Measurements from ENCODE around the gene HK1. TPM values are rescaled to one million over a fixed set of nuclear protein-coding genes. Genes with fewer than 3 reads are reported as not detected.

The HK1 gene
- total and polyA plus RNA-seq, 2 of the 13 experiments (the other 11 are each of a cell fraction or from before 2014, with no cell fraction given): 0.29 to 1.5 TPM

- TF ChIP-seq KIAA2018 (CRISPR knock-in tag; IDR thresholded peaks at IDR 0.05; ENCODE audit: borderline replicate concordance) (no peak), SRF (IDR thresholded peaks at IDR 0.05; ENCODE audit: low read depth, low read length) (peak; percentile 33; the same call in 1 of the 2 replicates), SALL1 (CRISPR knock-in tag; IDR thresholded peaks at IDR 0.05) (peak; percentile 18; the same call in 1 of the 2 replicates), CREM (IDR thresholded peaks at IDR 0.05) (no peak), CREM (CRISPR knock-in tag; IDR thresholded peaks at IDR 0.05) (no peak), ZKSCAN8 (CRISPR knock-in tag; IDR thresholded peaks at IDR 0.05; ENCODE audit: borderline replicate concordance) (no peak), HES4 (CRISPR knock-in tag; IDR thresholded peaks at IDR 0.05; ENCODE audit: borderline replicate concordance) (0 out of 2 replicates have a peak, but pooled peaks have one; percentile 28), POGK (CRISPR knock-in tag; conservative IDR thresholded peaks at IDR 0.05) (0 out of 2 replicates have a peak, but pooled peaks have one; percentile 31), ZNF687 (CRISPR knock-in tag; IDR thresholded peaks at IDR 0.05) (peak; percentile 50), BORCS8-MEF2B (CRISPR knock-in tag; IDR thresholded peaks at IDR 0.05) (no peak), ZSCAN9 (CRISPR knock-in tag; IDR thresholded peaks at IDR 0.05; ENCODE audit: borderline replicate concordance) (no peak), FOXP1 (IDR thresholded peaks at IDR 0.05) (no peak), FOXP1 (CRISPR knock-in tag; IDR thresholded peaks at IDR 0.05) (0 out of 2 replicates have a peak, but pooled peaks have one; percentile 21)
- TF ChIP-seq, protein P1, sequence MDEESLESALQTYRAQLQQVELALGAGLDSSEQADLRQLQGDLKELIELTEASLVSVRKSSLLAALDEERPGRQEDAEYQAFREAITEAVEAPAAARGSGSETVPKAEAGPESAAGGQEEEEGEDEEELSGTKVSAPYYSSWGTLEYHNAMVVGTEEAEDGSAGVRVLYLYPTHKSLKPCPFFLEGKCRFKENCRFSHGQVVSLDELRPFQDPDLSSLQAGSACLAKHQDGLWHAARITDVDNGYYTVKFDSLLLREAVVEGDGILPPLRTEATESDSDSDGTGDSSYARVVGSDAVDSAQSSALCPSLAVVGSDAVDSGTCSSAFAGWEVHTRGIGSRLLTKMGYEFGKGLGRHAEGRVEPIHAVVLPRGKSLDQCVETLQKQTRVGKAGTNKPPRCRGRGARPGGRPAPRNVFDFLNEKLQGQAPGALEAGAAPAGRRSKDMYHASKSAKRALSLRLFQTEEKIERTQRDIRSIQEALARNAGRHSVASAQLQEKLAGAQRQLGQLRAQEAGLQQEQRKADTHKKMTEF (CRISPR knock-in tag; IDR thresholded peaks at IDR 0.05): peak; percentile 25; the same call in 1 of the 2 replicates
These were observed 143.5 kb downstream of the HK1 start (continued) for GRCh38 chr10:69421611-69422308.

Measured in HepG2 (cell line).